HEK293T (cell line): ENCODE results near the gene CSDE1.

Experiments used
- ARNT ChIP-seq: fragments of 450-650 bp; IDR thresholded peaks from 2 replicates; pipeline ENCODE4 v1.6.1; 2017; ENCODE audit warnings: mild to moderate bottlenecking
- BHLHE40 ChIP-seq: fragments of 450-650 bp; IDR thresholded peaks from 2 replicates; pipeline ENCODE4 v1.6.1; 2016; ENCODE audit warnings: mild to moderate bottlenecking, moderate library complexity, borderline replicate concordance
- CTBP1 ChIP-seq: fragments of 450-650 bp; IDR thresholded peaks from 2 replicates; pipeline ENCODE4 v1.6.1; 2016; ENCODE audit warnings: borderline replicate concordance
- ELF4 ChIP-seq: fragments of 450-650 bp; IDR thresholded peaks from 2 replicates; pipeline ENCODE4 v1.6.1; 2017; ENCODE audit warnings: antibody characterized with exemption
- FOXA1 ChIP-seq: fragments of 450-650 bp; IDR thresholded peaks from 2 replicates; pipeline ENCODE4 v1.6.1; 2016; ENCODE audit warnings: mild to moderate bottlenecking
- FOXK2 ChIP-seq: fragments of 450-650 bp; IDR thresholded peaks from 2 replicates; pipeline ENCODE4 v1.6.1; 2016; ENCODE audit warnings: mild to moderate bottlenecking
- FOXM1 ChIP-seq: fragments of 450-650 bp; IDR thresholded peaks from 2 replicates; pipeline ENCODE4 v1.6.1; 2017; ENCODE audit warnings: mild to moderate bottlenecking, borderline replicate concordance
- NFRKB ChIP-seq: fragments of 450-650 bp; IDR thresholded peaks from 2 replicates; pipeline ENCODE4 v1.6.1; 2016; ENCODE audit warnings: mild to moderate bottlenecking, moderate library complexity
- PKNOX1 ChIP-seq: fragments of 450-650 bp; IDR thresholded peaks from 2 replicates; pipeline ENCODE4 v1.6.1; 2016
- SP1 ChIP-seq: fragments of 450-650 bp; IDR thresholded peaks from 2 replicates; pipeline ENCODE4 v1.6.1; 2017
- SUZ12 ChIP-seq: fragments of 450-650 bp; IDR thresholded peaks from 2 replicates; pipeline ENCODE4 v1.6.1; 2016; ENCODE audit warnings: mild to moderate bottlenecking
- TARDBP ChIP-seq: fragments of 450-650 bp; IDR thresholded peaks from 2 replicates; pipeline ENCODE4 v1.6.1; 2016

- no peak; the same call in 1 of the 2 replicates for TF ChIP-seq NFRKB
- TF ChIP-seq PKNOX1: no peak
- no peak for TF ChIP-seq CTBP1
- no peak for TF ChIP-seq SP1
- TF ChIP-seq FOXK2: peak; percentile 74
- TF ChIP-seq TARDBP: no peak
- TF ChIP-seq ARNT: no peak
- no peak for TF ChIP-seq BHLHE40
- no peak for TF ChIP-seq SUZ12
- no peak for TF ChIP-seq FOXA1
- TF ChIP-seq FOXM1: no peak; the same call in 1 of the 2 replicates
- peak; percentile 81 for TF ChIP-seq ELF4
These were observed 41.2 kb downstream of the CSDE1 start, which contains the start of gene NRAS for GRCh38 chr1:114716304-114717170.
